PFSK-1 (cell line): ENCODE results near the gene TAF1B.

Source experiments
- FOXP2 ChIP-seq: optimal IDR thresholded peaks from 2 replicates; pipeline ENCODE3; 2011; ENCODE audit warnings: borderline replicate concordance, control low read depth, inconsistent platforms; ENCODE audit not compliant: insufficient read depth; ENCODE audit errors: extremely low read length, extremely low read depth
- POLR2AphosphoS5 ChIP-seq: IDR thresholded peaks from 2 replicates; pipeline ENCODE4 v1.6.1; 2012; ENCODE audit warnings: low read depth, mild to moderate bottlenecking, control low read depth, low read length, moderate library complexity
- REST ChIP-seq, 2 experiments: IDR thresholded peaks; 2 replicates each; pipeline versions ENCODE4 v1.6.1 to v1.8.0; 2011 to 2012; ENCODE audit warnings: low read depth in 2 of 2, low read length in 2 of 2, control low read depth in 1 of 2, inconsistent platforms in 1 of 2, mild to moderate bottlenecking in 1 of 2, moderate library complexity in 1 of 2; ENCODE audit not compliant: insufficient read depth in 1 of 2
- SIN3A ChIP-seq: IDR thresholded peaks from 2 replicates; pipeline ENCODE4 v1.6.1; 2012; ENCODE audit warnings: mild to moderate bottlenecking, low read length, moderate library complexity, borderline replicate concordance; ENCODE audit not compliant: insufficient read depth
- TAF1 ChIP-seq: IDR thresholded peaks from 2 replicates; pipeline ENCODE4 v1.6.1; 2012; ENCODE audit warnings: low read length, control low read depth, borderline replicate concordance; ENCODE audit not compliant: insufficient read depth

Gene TAF1B

DNA sequence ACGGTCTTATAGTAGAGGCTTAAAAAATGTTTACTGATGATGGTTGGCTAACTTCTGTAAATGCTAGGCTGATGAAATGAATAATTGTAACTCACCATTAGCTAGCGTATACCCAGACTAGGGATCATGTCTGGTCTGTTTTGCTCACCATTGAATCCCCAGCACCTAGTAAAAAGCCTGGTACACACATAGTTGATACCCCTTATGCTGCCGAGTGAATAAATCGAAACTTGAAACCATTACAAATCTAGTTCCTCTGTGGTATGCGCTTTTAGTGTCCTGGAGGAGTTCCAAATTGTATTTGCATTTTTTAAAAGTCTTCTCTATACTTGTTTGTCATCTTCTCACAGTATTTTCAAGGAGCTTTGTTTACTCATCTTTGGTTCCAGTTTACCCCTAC lies 1.3 kb downstream of the TAF1B start:
- TF ChIP-seq FOXP2 (no peak), TAF1 (no peak), SIN3A (no peak), REST (IDR thresholded peaks at IDR 0.05; ENCODE audit: insufficient read depth in 1 of 2, low read depth in 2 of 2, low read length in 2 of 2) (no peak), POLR2AphosphoS5 (no peak)

GRCh38 chr2:9846554-9846953 lies 3.3 kb downstream of the TAF1B start:
- TF ChIP-seq TAF1 (no peak), POLR2AphosphoS5 (no peak), SIN3A (no peak), FOXP2 (no peak), REST (IDR thresholded peaks at IDR 0.05; ENCODE audit: insufficient read depth in 1 of 2, low read depth in 2 of 2, low read length in 2 of 2) (no peak)

GRCh38 chr2:9847140-9847539 lies 3.9 kb downstream of the TAF1B start:
- no peak for TF ChIP-seq POLR2AphosphoS5
- no peak for TF ChIP-seq SIN3A
- TF ChIP-seq REST (IDR thresholded peaks at IDR 0.05; ENCODE audit: insufficient read depth in 1 of 2, low read depth in 2 of 2, low read length in 2 of 2) = no peak
- TF ChIP-seq FOXP2 = no peak
- TF ChIP-seq TAF1 = no peak

GRCh38 chr2:9852881-9853280 lies 9.6 kb downstream of the TAF1B start:
- TF ChIP-seq FOXP2 (no peak), POLR2AphosphoS5 (no peak), TAF1 (no peak), REST (IDR thresholded peaks at IDR 0.05; ENCODE audit: insufficient read depth in 1 of 2, low read depth in 2 of 2, low read length in 2 of 2) (no peak), SIN3A (no peak)
